ENCODE data around the gene UGT1A8. TPM values are rescaled to one million over a fixed set of nuclear protein-coding genes. Genes with fewer than 3 reads are reported as not detected.
A peak's percentile ranks its signal among the peaks of the same experiment; 100 is the strongest.

The UGT1A8 gene
- total RNA-seq, 2 donors from 2014 or later: not detected

GRCh38 chr2:233820774-233821105, 203.3 kb downstream of the UGT1A8 start:
- Histone ChIP-seq H3K9me3 (ENCODE audit: control insufficient read depth, low read length) (no peaks in the 10 kb centered on the region), H3K9ac (ENCODE audit: extremely low read depth, low read length, poor library complexity, severe bottlenecking) (no peak overlapping the region), H3K27ac (ENCODE audit: low read depth, low read length) (no peak overlapping the region), H3K27me3 (ENCODE audit: control insufficient read depth, insufficient read depth, low read length, poor library complexity, severe bottlenecking) (no peaks in the 10 kb centered on the region), H3K36me3 (ENCODE audit: control insufficient read depth, insufficient read depth, low read length) (no peaks in the 10 kb centered on the region), H3K4me3 (ENCODE audit: low read length) (no peak overlapping the region), H3K4me1 (ENCODE audit: control insufficient read depth, insufficient read depth, low read length) (no peaks in the 10 kb centered on the region)
- H3K36me3 Mint-ChIP-seq (ENCODE audit: low read depth): no peaks in the 10 kb centered on the region
- no peaks in the 10 kb centered on the region for H3K27me3 Mint-ChIP-seq (ENCODE audit: insufficient read depth)
- peak; percentile 34 for DNase-seq
- 90% methylated on average over 4 to 6 of the region's 6 CpGs for WGBS, 2 experiments (ENCODE audit: insufficient coverage in 1 of 2, insufficient read length in 1 of 2)
- no peak overlapping the region for H3K4me3 Mint-ChIP-seq
- peaks cover 2% of the 10 kb centered on the region for H3K9me3 Mint-ChIP-seq
- no peak for TF ChIP-seq CTCF (conservative IDR thresholded peaks at IDR 0.05)
- no peak overlapping the region for H3K27ac Mint-ChIP-seq
- peaks cover 7% of the 10 kb centered on the region for H3K4me1 Mint-ChIP-seq

GRCh38 chr2:233821196-233821595, 203.8 kb downstream of the UGT1A8 start:
- H3K4me3 ChIP-seq (ENCODE audit: low read length): no peak overlapping the region
- H3K4me3 Mint-ChIP-seq: no peak overlapping the region
- no peaks in the 10 kb centered on the region for H3K4me1 ChIP-seq (ENCODE audit: control insufficient read depth, insufficient read depth, low read length)
- H3K9me3 ChIP-seq (ENCODE audit: control insufficient read depth, low read length): no peaks in the 10 kb centered on the region
- no peak overlapping the region for H3K27ac Mint-ChIP-seq
- H3K9me3 Mint-ChIP-seq: peaks cover 2% of the 10 kb centered on the region
- H3K9ac ChIP-seq (ENCODE audit: extremely low read depth, low read length, poor library complexity, severe bottlenecking): no peak overlapping the region
- no peaks in the 10 kb centered on the region for H3K27me3 Mint-ChIP-seq (ENCODE audit: insufficient read depth)
- no peak overlapping the region for H3K27ac ChIP-seq (ENCODE audit: low read depth, low read length)
- H3K4me1 Mint-ChIP-seq: peaks cover 7% of the 10 kb centered on the region
- peak; percentile 29 for DNase-seq
- no peaks in the 10 kb centered on the region for H3K27me3 ChIP-seq (ENCODE audit: control insufficient read depth, insufficient read depth, low read length, poor library complexity, severe bottlenecking)
- no peaks in the 10 kb centered on the region for H3K36me3 ChIP-seq (ENCODE audit: control insufficient read depth, insufficient read depth, low read length)
- TF ChIP-seq CTCF (conservative IDR thresholded peaks at IDR 0.05): no peak
- H3K36me3 Mint-ChIP-seq (ENCODE audit: low read depth): no peaks in the 10 kb centered on the region
- WGBS, 2 experiments (ENCODE audit: insufficient coverage in 1 of 2, insufficient read length in 1 of 2): 67 to 93% methylated on average over 1 to 3 of the region's 3 CpGs

- H3K27ac ChIP-seq (ENCODE audit: low read depth, low read length): no peak overlapping the region
- peaks cover 2% of the 10 kb centered on the region for H3K9me3 Mint-ChIP-seq
- H3K9me3 ChIP-seq (ENCODE audit: control insufficient read depth, low read length): no peaks in the 10 kb centered on the region
- H3K4me1 Mint-ChIP-seq: peaks cover 7% of the 10 kb centered on the region
- H3K9ac ChIP-seq (ENCODE audit: extremely low read depth, low read length, poor library complexity, severe bottlenecking): no peak overlapping the region
- no peak overlapping the region for H3K27ac Mint-ChIP-seq
- H3K4me1 ChIP-seq (ENCODE audit: control insufficient read depth, insufficient read depth, low read length): no peaks in the 10 kb centered on the region
- no peak overlapping the region for H3K4me3 Mint-ChIP-seq
- no peak overlapping the region for H3K4me3 ChIP-seq (ENCODE audit: low read length)
- H3K36me3 ChIP-seq (ENCODE audit: control insufficient read depth, insufficient read depth, low read length): no peaks in the 10 kb centered on the region
- no peak for DNase-seq
- 95 to 97% methylated on average over 5 to 8 of the region's 8 CpGs for WGBS, 2 experiments (ENCODE audit: insufficient coverage in 1 of 2, insufficient read length in 1 of 2)
- no peaks in the 10 kb centered on the region for H3K36me3 Mint-ChIP-seq (ENCODE audit: low read depth)
- H3K27me3 ChIP-seq (ENCODE audit: control insufficient read depth, insufficient read depth, low read length, poor library complexity, severe bottlenecking): no peaks in the 10 kb centered on the region
- no peaks in the 10 kb centered on the region for H3K27me3 Mint-ChIP-seq (ENCODE audit: insufficient read depth)
- no peak for TF ChIP-seq CTCF (conservative IDR thresholded peaks at IDR 0.05)
Observed at GRCh38 chr2:233821709-233822100, 204.3 kb downstream of the UGT1A8 start.
